ENCODE data around the gene NFASC.

DNA sequence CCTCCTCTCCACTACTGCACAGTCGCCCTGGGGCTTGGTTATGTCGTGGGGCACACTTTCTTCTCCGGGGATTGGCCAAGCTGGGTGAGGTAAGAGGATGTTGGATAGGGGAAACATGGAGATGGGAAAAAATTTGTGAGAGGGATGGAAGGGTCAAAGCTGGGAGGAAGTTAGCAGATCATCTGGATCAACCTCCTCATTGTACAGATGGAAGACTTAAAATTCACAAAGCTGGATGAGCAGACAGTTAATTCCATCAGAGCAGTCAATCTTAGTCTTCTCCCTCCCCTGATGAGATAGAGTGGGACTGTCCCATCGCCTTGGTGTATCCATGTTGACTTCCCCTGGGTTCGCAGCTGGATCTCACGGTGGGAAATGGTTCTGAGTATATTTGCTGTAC lies 102.8 kb downstream of the NFASC start:
- TF ChIP-seq CTCF (IDR thresholded peaks at IDR 0.05; ENCODE audit: insufficient read depth, low read depth, low read length) (no peak), EZH2 (IDR thresholded peaks at IDR 0.05; ENCODE audit: insufficient read depth, low read length) (no peak)

All from astrocyte (in vitro differentiated cells and primary cell).